Measurements from ENCODE around the gene PRKCB.
"Not testable (repeated sequence)": the region's sequence is repeated elsewhere in the genome, so short reads cannot be mapped to it uniquely, and the experiment has no call there.

Gene PRKCB

GRCh38 chr16:23917621-23918020, 81.8 kb downstream of the PRKCB start:
- TF ChIP-seq ZNF274 (IDR thresholded peaks at IDR 0.05; ENCODE audit: low read depth, low read length), result no peak
- no peak overlapping the region for H3K4me3 ChIP-seq (ENCODE audit: low read length)

GRCh38 chr16:23920446-23920845, 84.7 kb downstream of the PRKCB start:
- H3K4me3 ChIP-seq (ENCODE audit: low read length), result no peak overlapping the region
- no peak for TF ChIP-seq ZNF274 (IDR thresholded peaks at IDR 0.05; ENCODE audit: low read depth, low read length)

GRCh38 chr16:23920899-23921298, 85.1 kb downstream of the PRKCB start:
- TF ChIP-seq ZNF274 (IDR thresholded peaks at IDR 0.05; ENCODE audit: low read depth, low read length), result no peak
- no peak overlapping the region for H3K4me3 ChIP-seq (ENCODE audit: low read length)

GRCh38 chr16:23922406-23922805, 86.6 kb downstream of the PRKCB start:
- TF ChIP-seq ZNF274 (IDR thresholded peaks at IDR 0.05; ENCODE audit: low read depth, low read length), result no peak
- no peak overlapping the region for H3K4me3 ChIP-seq (ENCODE audit: low read length)

GRCh38 chr16:23924128-23924527, 88.3 kb downstream of the PRKCB start:
- TF ChIP-seq ZNF274 (IDR thresholded peaks at IDR 0.05; ENCODE audit: low read depth, low read length), result no peak
- no peak overlapping the region for H3K4me3 ChIP-seq (ENCODE audit: low read length)

GRCh38 chr16:23927796-23928195, 92.0 kb downstream of the PRKCB start:
- no peak for TF ChIP-seq ZNF274 (IDR thresholded peaks at IDR 0.05; ENCODE audit: low read depth, low read length)
- no peak overlapping the region for H3K4me3 ChIP-seq (ENCODE audit: low read length)

- H3K4me3 ChIP-seq (ENCODE audit: low read length), result no peak overlapping the region
- no peak for TF ChIP-seq ZNF274 (IDR thresholded peaks at IDR 0.05; ENCODE audit: low read depth, low read length)
Measured at GRCh38 chr16:23929237-23929636, 93.5 kb downstream of the PRKCB start.

- no peak overlapping the region for H3K4me3 ChIP-seq (ENCODE audit: low read length)
- no peak for TF ChIP-seq ZNF274 (IDR thresholded peaks at IDR 0.05; ENCODE audit: low read depth, low read length)
Measured at GRCh38 chr16:23929856-23930255, 94.1 kb downstream of the PRKCB start.

GRCh38 chr16:23930791-23931190, 95.0 kb downstream of the PRKCB start:
- no peak overlapping the region for H3K4me3 ChIP-seq (ENCODE audit: low read length)
- no peak for TF ChIP-seq ZNF274 (IDR thresholded peaks at IDR 0.05; ENCODE audit: low read depth, low read length)

- TF ChIP-seq ZNF274 (IDR thresholded peaks at IDR 0.05; ENCODE audit: low read depth, low read length), result no peak
- no peak overlapping the region for H3K4me3 ChIP-seq (ENCODE audit: low read length)
Measured at GRCh38 chr16:23931199-23931598, 95.4 kb downstream of the PRKCB start.

GRCh38 chr16:23933650-23934049, 97.9 kb downstream of the PRKCB start:
- not testable (repeated sequence) for H3K4me3 ChIP-seq (ENCODE audit: low read length)

GRCh38 chr16:23934610-23935236, 98.9 kb downstream of the PRKCB start:
- H3K4me3 ChIP-seq (ENCODE audit: low read length), result no peak overlapping the region
- TF ChIP-seq ZNF274 (IDR thresholded peaks at IDR 0.05; ENCODE audit: low read depth, low read length), result no peak

- no peak for TF ChIP-seq ZNF274 (IDR thresholded peaks at IDR 0.05; ENCODE audit: low read depth, low read length)
- H3K4me3 ChIP-seq (ENCODE audit: low read length), result no peak overlapping the region
Measured at GRCh38 chr16:23940111-23940510, 104.3 kb downstream of the PRKCB start.

GRCh38 chr16:23941025-23941424, 105.2 kb downstream of the PRKCB start:
- no peak for TF ChIP-seq ZNF274 (IDR thresholded peaks at IDR 0.05; ENCODE audit: low read depth, low read length)
- no peak overlapping the region for H3K4me3 ChIP-seq (ENCODE audit: low read length)

- TF ChIP-seq ZNF274 (IDR thresholded peaks at IDR 0.05; ENCODE audit: low read depth, low read length), result no peak
- no peak overlapping the region for H3K4me3 ChIP-seq (ENCODE audit: low read length)
Measured at GRCh38 chr16:23941963-23942564, 106.3 kb downstream of the PRKCB start.

- TF ChIP-seq ZNF274 (IDR thresholded peaks at IDR 0.05; ENCODE audit: low read depth, low read length), result no peak
- H3K4me3 ChIP-seq (ENCODE audit: low read length), result no peak overlapping the region
Measured at GRCh38 chr16:23943604-23944003, 107.8 kb downstream of the PRKCB start.

Data from GM08714 (cell line).